GM12892 (cell line): ENCODE data around the gene C6orf132.

Source experiments
- DNase-seq: peaks from one replicate; pipeline ENCODE4 v3.0.0; 2011; ENCODE audit not compliant: insufficient read length
- FAIRE-seq: peaks from 2 replicates; lab custom pipeline; 2011; peaks lifted over from hg19 to GRCh38; lab: Jason Lieb, UNC
- POLR2A ChIP-seq: IDR thresholded peaks from 2 replicates; pipeline ENCODE4 v1.6.1; 2011; ENCODE audit warnings: low read depth, low read length, control low read depth
- POLR2AphosphoS5 ChIP-seq: IDR thresholded peaks from 2 replicates; pipeline ENCODE4 v1.6.1; 2011; ENCODE audit warnings: low read depth, low read length, control low read depth
- TAF1 ChIP-seq: IDR thresholded peaks from 2 replicates; pipeline ENCODE4 v1.6.1; 2011; ENCODE audit warnings: low read depth, mild to moderate bottlenecking, control low read depth, low read length, borderline replicate concordance

The C6orf132 gene

GRCh38 chr6:42095776-42096541, 46.5 kb downstream of the C6orf132 start:
- FAIRE-seq = no peak
- no peak for DNase-seq
- TF ChIP-seq TAF1 = no peak
- TF ChIP-seq POLR2AphosphoS5 = no peak
- TF ChIP-seq POLR2A = no peak

GRCh38 chr6:42095094-42095493, 47.3 kb downstream of the C6orf132 start:
- TF ChIP-seq POLR2AphosphoS5 (no peak), POLR2A (no peak), TAF1 (no peak)
- no peak for DNase-seq
- FAIRE-seq = no peak

GRCh38 chr6:42093582-42094329, 48.7 kb downstream of the C6orf132 start:
- DNase-seq (no peak), FAIRE-seq (no peak)
- TF ChIP-seq TAF1 = no peak
- no peak for TF ChIP-seq POLR2A
- no peak for TF ChIP-seq POLR2AphosphoS5

- DNase-seq (no peak), FAIRE-seq (no peak)
Measured at GRCh38 chr6:42091718-42092023, 50.7 kb downstream of the C6orf132 start.

GRCh38 chr6:42090819-42091717, 51.4 kb downstream of the C6orf132 start:
- TF ChIP-seq POLR2A = no peak
- no peak for TF ChIP-seq POLR2AphosphoS5
- no peak for TF ChIP-seq TAF1
- DNase-seq (no peak), FAIRE-seq (no peak)

More at GRCh38 chr6:42091718-42092023, 50.7 kb downstream of the C6orf132 start:
- no peak for TF ChIP-seq TAF1
- TF ChIP-seq POLR2AphosphoS5 = no peak
- TF ChIP-seq POLR2A = no peak

- FAIRE-seq (no peak), DNase-seq (no peak)
- no peak for TF ChIP-seq POLR2A
- TF ChIP-seq POLR2AphosphoS5 = no peak
- TF ChIP-seq TAF1 = no peak
Measured at GRCh38 chr6:42088101-42088591, 54.3 kb downstream of the C6orf132 start.

- no peak for DNase-seq
- no peak for TF ChIP-seq POLR2A
- TF ChIP-seq TAF1 = no peak
- TF ChIP-seq POLR2AphosphoS5 = no peak
- no peak for FAIRE-seq
Measured at GRCh38 chr6:42086046-42087035, 56.1 kb downstream of the C6orf132 start.

- DNase-seq = no peak
- FAIRE-seq = no peak
- TF ChIP-seq POLR2A (no peak), POLR2AphosphoS5 (no peak), TAF1 (no peak)
Measured at GRCh38 chr6:42084889-42085288, 57.5 kb downstream of the C6orf132 start.

GRCh38 chr6:42083530-42083929, 58.9 kb downstream of the C6orf132 start:
- DNase-seq (no peak), FAIRE-seq (no peak)
- TF ChIP-seq TAF1 (no peak), POLR2AphosphoS5 (no peak), POLR2A (no peak)

- DNase-seq (no peak), FAIRE-seq (no peak)
- no peak for TF ChIP-seq TAF1
- no peak for TF ChIP-seq POLR2A
- no peak for TF ChIP-seq POLR2AphosphoS5
Measured at GRCh38 chr6:42079941-42080464, 62.4 kb downstream of the C6orf132 start.
